ENCODE measurements around the gene CACNA1S. TPM values are rescaled to one million over a fixed set of nuclear protein-coding genes. Genes with fewer than 3 reads are reported as not detected.

The CACNA1S gene
- total and polyA plus RNA-seq, 8 donors: under 0.01 TPM; not detected in 7

DNA sequence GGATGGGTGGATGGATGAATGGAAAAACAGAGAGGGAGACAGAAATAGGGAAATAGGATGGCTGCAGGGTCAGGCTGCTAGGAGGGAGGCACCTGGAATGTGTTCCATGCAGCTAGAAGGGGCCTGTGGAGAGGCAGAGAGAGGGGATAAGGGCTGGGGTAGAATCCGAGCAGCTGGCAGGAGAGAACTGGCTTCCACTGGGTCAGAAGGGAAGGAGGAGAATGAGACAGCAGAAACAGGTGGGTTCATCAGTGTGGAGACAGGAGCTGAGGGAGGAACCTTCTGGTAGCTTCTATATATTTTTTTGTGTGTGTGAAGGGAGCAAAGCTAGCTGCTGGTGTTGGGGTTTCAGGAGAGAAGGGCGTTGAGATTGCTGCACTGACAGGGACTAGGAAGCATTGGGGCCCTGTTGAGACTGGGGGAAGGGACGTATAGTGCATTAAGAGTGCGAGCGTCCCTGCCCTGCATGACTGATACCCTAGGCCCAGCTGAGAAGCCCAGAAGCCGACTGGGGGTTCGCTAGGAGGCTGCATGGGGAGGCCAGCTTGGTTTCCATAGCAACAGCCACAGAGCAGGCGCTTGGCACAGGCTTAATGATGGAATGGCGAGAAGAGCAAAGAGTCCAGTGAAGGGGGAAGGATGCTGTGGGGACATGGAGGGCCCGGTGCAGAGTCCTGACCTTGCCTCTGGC lies 73.9 kb downstream of the CACNA1S start:
- intact Hi-C loops (cut with DNase I): no loop called here
- FAIRE-seq: no peak
- Histone ChIP-seq H3K36me3 (no peaks in the 10 kb centered on the region), H3K4me1 (no peaks in the 10 kb centered on the region), H3K27me3 (peaks cover 0 to 5% (median 0%) of the 10 kb centered on the region in 4 donors), H3K4me3 (no peak overlapping the region), H3K9me3 (no peaks in the 10 kb centered on the region), H3K27ac (no peak overlapping the region)
- 82 to 85% methylated on average over 10 of the region's 10 CpGs for WGBS, 2 donors
- no peak for ATAC-seq
- TF ChIP-seq, protein P1, sequence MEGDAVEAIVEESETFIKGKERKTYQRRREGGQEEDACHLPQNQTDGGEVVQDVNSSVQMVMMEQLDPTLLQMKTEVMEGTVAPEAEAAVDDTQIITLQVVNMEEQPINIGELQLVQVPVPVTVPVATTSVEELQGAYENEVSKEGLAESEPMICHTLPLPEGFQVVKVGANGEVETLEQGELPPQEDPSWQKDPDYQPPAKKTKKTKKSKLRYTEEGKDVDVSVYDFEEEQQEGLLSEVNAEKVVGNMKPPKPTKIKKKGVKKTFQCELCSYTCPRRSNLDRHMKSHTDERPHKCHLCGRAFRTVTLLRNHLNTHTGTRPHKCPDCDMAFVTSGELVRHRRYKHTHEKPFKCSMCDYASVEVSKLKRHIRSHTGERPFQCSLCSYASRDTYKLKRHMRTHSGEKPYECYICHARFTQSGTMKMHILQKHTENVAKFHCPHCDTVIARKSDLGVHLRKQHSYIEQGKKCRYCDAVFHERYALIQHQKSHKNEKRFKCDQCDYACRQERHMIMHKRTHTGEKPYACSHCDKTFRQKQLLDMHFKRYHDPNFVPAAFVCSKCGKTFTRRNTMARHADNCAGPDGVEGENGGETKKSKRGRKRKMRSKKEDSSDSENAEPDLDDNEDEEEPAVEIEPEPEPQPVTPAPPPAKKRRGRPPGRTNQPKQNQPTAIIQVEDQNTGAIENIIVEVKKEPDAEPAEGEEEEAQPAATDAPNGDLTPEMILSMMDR (IDR thresholded peaks at IDR 0.05): no peak
- DNase-seq: no peak

DNA sequence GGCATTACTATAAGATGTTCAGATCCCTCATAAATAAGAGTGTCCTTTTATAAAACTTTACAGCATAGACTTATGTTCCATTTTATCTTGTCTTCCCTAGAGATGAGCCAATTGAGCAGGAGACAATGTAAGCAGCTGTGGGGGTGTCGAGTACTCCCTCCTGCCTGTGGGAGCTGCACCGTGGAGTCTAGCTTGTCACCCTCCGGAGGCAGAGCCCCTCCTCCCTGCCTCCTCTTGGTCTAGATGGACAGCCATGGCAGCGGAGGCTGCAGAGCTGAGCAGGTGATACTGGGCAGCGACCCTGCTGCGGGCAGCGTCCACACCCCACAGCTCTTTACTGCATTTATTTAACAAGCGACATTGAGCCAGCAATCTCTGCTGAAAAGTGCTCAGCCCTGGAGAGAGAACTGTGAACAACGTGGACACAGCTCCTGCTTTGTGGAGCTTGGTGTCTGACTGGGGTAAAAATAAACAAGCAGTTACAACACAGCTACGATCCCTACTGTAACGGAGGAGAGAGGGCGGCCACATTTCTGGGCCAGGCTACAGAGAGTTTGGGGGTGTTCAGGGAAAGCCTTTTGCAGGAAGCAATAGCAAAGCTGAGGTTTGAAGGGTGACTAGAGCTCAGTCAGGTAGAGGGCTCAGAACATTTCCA lies 75.9 kb downstream of the CACNA1S start:
- ATAC-seq (no peak), FAIRE-seq (no peak), DNase-seq (no peak)
- H3K36me3 ChIP-seq: no peaks in the 10 kb centered on the region
- TF ChIP-seq, protein P1 (IDR thresholded peaks at IDR 0.05): no peak
- H3K4me1 ChIP-seq: no peaks in the 10 kb centered on the region
- intact Hi-C loops (cut with DNase I): no loop called here
- H3K27me3 ChIP-seq: peaks cover 0 to 5% (median 0%) of the 10 kb centered on the region in 4 donors
- H3K9me3 ChIP-seq: no peaks in the 10 kb centered on the region
- whole genome bisulfite sequencing, 2 donors: 57 to 60% methylated on average over 12 of the region's 12 CpGs
- H3K4me3 ChIP-seq: no peak overlapping the region
- H3K27ac ChIP-seq: no peak overlapping the region

- FAIRE-seq: no peak
- WGBS, 2 donors: 74 to 88% methylated on average over 4 of the region's 4 CpGs
- intact Hi-C loops (cut with DNase I): no loop called here
These were observed 77.6 kb downstream of the CACNA1S start for GRCh38 chr1:201034671-201035070.

DNA sequence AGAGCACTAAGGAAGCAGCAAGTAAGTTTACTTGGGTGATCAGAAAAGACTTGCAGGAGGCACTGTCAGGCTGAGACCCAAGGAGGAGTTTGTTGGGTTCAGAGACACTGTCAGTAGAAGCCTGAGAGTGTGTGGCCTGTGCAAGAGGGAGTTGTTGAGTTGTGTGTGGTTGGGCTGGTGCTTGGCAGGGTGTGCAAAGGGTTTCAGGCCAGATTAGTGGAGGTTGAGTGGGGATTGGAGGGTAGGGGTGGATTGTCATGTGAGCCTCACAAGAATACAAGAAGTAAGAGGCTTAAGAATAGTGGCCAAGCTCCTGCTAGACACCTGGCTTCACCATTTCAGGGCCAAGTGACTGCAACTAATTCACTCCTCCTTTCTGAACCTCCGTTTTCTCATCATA lies 79.8 kb downstream of the CACNA1S start:
- Histone ChIP-seq H3K27ac (no peak overlapping the region), H3K4me3 (no peak overlapping the region), H3K9me3 (no peaks in the 10 kb centered on the region), H3K4me1 (no peaks in the 10 kb centered on the region), H3K27me3 (peaks cover 0 to 5% (median 0%) of the 10 kb centered on the region in 4 donors), H3K36me3 (no peaks in the 10 kb centered on the region)
- FAIRE-seq: no peak
- ATAC-seq: no peak
- intact Hi-C loops (cut with DNase I): no loop called here
- DNase-seq: no peak
- whole genome bisulfite sequencing, 2 donors: 88 to 92% methylated on average over 1 of the region's 1 CpG
- TF ChIP-seq, protein P1 (IDR thresholded peaks at IDR 0.05): no peak

More at GRCh38 chr1:201034671-201035070, 77.6 kb downstream of the CACNA1S start:
- Histone ChIP-seq H3K27ac (no peak overlapping the region), H3K27me3 (peaks cover 0 to 5% (median 0%) of the 10 kb centered on the region in 4 donors), H3K4me1 (no peaks in the 10 kb centered on the region), H3K9me3 (no peaks in the 10 kb centered on the region), H3K36me3 (no peaks in the 10 kb centered on the region), H3K4me3 (no peak overlapping the region)
- no peak for DNase-seq
- TF ChIP-seq, protein P1 (IDR thresholded peaks at IDR 0.05): no peak
- no peak for ATAC-seq

DNA sequence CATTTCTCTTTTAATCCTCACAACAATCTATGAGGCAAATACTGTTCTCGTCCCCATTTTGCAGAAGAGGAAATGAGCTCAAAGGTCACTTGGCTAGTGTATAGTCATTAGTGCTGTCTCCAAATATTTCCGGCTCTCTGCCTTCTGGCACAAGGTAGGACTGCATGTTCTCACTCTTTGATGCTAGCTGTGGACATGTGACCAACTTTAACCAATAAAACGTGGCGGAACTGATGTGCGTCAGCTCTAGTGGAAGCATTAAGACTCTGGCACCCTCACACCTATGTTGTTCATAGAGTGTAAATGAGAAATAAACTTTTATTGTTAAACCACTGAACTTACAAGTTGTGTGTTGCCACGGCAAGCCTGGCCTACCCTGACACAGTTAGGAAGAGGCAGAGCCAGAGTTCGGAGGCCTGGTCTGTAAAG lies 83.8 kb downstream of the CACNA1S start:
- FAIRE-seq (no peak), DNase-seq (no peak), ATAC-seq (peak; percentile 26 to 44 (median 36))
- 66 to 67% methylated on average over 7 of the region's 7 CpGs for WGBS, 2 donors
- Histone ChIP-seq H3K36me3 (no peaks in the 10 kb centered on the region), H3K9me3 (no peaks in the 10 kb centered on the region), H3K27ac (peak overlapping the region in 1 of 4 donors; percentile 3), H3K4me1 (no peaks in the 10 kb centered on the region), H3K4me3 (no peak overlapping the region), H3K27me3 (no peaks in the 10 kb centered on the region)
- intact Hi-C loops (cut with DNase I): no loop called here
- TF ChIP-seq, protein P1 (IDR thresholded peaks at IDR 0.05): no peak

Data from pancreas (tissue), 10 donors.